HG03432 (cell line): ENCODE measurements around the gene ABCC10.

Source experiments
- ATAC-seq: cut with Tn5 transposase; IDR thresholded peaks from one replicate; pipeline ENCODE4 v1.9.1; 2021; ENCODE audit warnings: mild to moderate bottlenecking, moderate library complexity; ENCODE audit not compliant: unreplicated experiment

Gene ABCC10

DNA sequence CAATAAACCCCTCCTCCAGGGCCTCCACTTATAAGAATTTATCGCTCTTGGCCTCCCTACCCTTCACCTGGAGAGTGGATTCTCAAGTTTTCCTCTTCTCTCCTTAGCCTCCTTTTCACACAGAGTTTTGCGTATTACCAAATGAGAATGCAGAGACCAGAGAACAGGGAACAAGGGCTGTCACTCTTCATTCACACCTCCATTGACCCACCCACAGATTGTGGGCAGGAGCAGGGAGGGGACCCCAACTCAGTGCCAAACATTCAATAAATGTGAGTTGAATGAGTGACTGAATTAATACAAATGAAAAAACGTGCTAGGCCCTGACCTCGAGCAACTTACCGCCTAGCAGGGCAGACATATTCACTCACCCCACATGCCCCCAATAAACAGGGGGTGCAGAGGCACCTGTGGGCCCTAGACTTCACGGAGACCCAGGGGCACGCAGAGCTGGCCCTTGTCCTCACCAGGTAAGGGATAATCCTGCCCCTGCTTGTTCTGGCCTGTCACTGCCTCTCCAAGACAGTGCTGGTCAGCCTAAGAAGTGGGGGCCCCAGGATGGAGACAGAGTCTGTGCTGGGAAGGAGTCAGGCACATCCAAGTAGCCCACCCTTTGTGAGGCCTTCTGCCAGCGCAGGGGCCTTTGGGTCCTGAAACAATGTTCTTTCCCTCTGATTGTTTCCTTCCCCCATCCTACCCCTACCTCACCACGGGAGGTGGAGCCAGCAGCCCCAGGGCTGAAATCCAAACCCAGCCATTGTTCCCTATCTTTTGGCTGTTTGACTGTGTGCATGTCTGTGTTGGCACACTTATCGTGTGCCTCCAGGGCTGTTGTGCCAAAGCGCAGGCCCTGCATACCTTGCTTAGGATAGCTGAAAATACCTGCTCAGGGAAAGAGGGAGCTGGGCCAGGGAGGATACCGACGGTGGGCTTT, 41.7 kb downstream of the ABCC10 start:
- ATAC-seq = no peak

DNA sequence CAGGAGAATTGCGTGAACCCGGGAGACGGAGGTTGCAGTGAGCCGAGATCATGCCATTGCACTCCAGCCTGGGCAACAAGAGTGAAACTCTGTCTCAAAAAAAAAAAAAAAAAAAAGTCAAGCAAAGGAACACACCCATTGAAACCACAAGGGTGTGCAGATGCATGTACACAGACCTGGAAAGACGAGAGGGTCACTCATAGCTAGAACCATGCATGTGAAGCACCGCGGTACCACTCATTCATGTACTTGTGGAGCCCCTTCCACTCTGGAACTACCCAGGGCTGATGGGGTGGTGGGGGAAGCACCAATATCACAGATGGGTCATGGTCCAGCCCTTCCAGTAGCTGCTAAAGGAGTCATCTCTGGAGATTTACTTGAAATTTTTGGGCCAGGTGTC, 42.6 kb downstream of the ABCC10 start:
- no peak for ATAC-seq

DNA sequence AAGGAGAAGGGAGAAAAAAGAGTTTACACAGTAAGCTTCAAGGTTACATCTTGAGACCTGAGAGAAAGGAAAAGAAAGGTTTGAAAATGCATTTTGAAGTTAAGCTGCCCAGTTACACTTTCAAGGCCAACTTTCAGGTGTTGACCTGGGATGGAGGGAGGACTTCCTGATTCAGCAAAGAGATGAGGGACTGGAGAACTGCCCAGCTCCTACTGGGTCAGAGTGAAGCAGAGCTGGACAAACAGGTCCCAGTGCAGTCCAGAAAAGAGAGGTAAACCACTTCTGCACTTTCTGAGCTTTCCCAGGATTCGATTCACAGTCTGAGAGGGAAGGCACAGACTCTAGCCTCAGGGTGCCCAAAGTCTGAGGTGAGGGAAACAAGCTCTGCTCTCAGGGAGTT, 44.1 kb downstream of the ABCC10 start:
- no peak for ATAC-seq

DNA sequence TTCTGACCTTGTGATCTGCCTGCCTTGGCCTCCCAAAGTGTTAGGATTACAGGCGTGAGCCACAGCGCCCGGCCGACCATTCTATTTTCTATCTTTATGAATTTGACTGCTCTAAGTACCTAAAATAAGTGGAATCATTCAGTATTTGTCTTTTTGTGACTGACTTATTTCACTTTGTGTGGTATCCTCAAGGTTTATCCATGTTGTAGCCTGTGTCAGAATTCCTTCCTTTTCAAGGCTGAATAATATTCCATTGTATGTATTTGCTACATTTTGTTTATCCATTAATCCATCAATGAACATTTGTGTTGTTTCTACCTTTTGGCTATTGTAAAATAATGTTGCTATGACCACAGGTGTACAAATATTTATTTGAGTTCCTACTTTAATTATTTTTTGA, 45.2 kb downstream of the ABCC10 start:
- ATAC-seq = no peak

DNA sequence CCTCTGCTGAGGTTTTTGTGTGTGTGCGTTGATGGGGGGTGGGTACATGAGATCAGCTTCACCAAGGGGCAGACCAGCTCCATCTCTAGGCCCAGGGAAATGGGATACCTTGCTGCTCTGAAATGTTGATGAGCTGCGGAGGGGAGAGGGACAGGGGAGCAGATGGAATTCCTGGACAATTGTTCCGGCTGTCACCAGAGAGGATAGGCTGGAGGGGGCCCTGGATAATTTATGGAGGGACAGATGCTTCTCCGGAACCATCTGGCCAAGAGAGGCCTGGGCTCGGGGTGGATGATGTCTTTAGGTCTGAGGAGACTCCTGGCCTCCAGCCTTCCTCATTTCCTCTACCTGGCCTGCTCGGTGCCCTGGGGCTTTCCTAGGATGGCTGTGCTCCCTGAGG, 48.2 kb downstream of the ABCC10 start:
- ATAC-seq = no peak

DNA sequence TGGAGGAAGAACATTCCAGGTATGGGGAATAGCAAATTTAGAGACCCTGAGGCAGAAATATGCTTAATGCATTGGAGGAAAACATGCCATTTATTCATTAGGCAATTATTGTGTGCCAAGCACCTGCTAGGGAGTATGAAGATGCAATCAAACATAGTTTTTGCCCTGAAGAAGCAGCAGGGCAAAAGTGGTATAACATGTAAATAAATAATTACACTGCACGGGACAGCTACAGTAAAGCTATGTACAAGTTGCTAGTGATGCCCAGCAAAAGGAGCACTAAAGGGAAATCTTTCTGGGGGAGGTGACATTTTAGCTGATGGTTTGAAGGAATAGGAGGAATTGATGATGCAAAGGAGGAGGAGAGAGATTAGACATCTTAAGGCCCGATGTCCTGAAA, 49.4 kb downstream of the ABCC10 start:
- no peak for ATAC-seq

- ATAC-seq = peak; percentile 98
Measured at GRCh38 chr6:43477235-43478007, 50.1 kb downstream of the ABCC10 start, which contains the start of gene TJAP1. Gene TJAP1 (plus strand): TSS chr6:43477570. CDS start chr6:43499002, 21,432 bp downstream.

DNA sequence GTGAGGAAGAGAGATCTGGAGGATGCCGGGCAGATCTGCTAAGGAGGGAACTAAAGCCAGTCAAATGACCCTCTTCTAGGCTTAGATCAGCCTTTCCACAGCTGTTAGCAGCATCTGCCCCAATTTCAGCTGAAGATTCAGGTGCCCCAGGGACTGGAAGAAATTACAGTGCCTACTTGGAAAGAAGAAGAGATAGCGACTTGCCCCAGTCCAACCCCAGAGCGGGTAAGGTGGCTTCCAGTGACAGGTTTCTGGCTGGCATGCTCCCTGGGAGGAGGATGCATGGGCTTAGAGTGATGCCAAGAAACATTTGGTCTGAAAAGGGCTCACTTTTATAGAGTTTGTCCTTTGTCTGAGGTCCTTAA, 50.6 kb downstream of the ABCC10 start:
- ATAC-seq = no peak

DNA sequence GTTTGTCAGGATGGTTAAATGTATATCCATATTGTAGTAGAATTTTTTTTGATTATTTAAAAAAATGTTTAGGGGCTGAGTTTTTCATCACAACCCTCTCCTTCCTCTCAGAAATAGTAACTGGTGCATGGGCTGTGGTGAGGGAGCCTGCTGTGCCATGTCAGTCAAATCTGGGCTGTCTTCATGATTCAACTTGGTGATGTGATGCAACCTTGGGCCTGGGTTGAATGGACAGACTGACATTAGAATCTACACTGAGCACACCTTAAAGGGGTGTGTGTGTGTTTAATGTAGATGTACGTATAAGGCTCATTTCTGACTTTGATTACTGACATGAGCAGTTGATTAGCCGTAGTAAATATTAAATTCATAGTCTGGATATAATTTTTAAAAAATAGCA, 53.7 kb downstream of the ABCC10 start:
- no peak for ATAC-seq

- ATAC-seq = no peak
Measured at GRCh38 chr6:43481591-43482236, 54.4 kb downstream of the ABCC10 start.

- no peak for ATAC-seq
Measured at GRCh38 chr6:43488667-43489276, 61.4 kb downstream of the ABCC10 start.

DNA sequence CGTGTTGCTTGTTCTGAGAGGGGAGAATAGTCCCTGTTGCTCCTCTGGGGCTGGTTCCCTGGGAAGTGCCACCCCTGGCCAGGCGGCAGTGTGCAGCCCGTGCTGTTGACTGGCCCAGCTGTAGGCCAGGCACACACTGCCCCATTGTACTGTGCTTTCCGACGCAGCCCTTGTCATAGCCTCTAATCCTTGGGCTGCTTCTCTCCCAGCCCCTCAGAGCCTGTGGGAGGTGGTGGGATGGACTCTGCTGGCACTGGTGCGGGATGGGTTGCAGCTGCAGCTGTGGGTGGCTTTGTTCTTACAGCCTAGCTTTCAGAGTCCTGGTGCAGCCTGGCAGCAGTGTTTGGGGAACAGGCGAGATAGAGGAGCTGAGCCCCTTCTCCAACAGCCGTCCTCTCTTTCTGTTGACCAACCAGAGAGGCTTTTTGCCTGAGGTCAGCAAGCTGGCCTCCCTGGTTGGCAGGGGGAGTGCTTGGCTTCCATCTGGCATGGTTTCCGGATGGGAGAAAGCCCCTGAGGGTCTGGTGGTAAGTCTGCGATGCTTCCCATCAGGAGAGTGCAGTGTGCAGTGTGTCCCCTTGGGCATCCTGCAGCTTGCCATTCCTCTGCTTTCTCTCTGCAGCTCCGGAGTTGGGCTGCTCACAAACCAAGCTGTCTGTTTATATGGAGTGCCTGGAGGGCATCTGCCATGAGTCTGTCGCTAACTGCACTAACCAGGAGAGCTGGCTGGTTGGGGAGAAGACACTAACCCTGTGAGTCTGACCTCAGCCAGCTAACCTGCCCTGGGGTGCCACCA, 62.1 kb downstream of the ABCC10 start:
- no peak for ATAC-seq

DNA sequence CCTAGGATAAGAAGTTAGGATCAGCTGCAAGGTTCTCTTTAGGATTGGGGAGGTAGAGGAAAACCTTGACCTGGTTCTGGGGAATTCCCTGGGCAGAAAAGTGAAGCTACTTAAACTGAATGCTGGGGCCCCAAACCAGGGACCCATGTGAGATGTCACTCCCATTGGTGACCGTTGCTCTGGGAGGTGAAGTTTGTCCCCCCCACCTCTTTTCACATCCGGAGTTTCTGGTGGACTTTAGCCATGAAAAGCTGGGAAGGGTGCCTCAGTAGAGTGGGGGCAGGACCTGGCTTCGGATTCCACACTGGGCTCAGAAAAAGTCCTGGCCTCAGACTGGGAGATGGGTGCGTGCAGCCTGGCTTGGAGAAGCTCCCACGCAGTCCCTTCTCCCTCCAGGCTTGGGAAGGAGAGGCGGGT, 63.2 kb downstream of the ABCC10 start:
- no peak for ATAC-seq

GRCh38 chr6:43491750-43492661, 64.7 kb downstream of the ABCC10 start:
- no peak for ATAC-seq

DNA sequence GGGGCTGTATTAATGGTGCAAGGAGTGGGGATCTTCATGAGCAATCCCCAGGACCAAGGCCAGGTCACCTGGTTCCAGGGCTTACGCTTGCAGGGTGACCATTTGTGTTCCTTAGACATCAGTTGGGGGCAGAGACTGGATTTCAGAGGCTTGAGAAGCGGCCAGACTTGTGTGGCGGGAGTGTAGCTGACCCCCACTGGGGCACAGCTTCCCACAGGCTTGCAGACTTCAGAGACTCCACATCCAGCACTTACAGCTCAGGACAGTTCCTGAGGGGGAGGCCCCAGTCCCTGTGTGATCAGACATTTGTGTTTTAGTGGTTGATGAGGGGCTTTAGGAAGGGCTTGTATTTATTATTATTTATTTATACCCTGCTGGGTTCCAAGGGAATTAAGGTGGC, 65.3 kb downstream of the ABCC10 start:
- no peak for ATAC-seq

- no peak for ATAC-seq
Measured at GRCh38 chr6:43493230-43493629, 65.9 kb downstream of the ABCC10 start.

DNA sequence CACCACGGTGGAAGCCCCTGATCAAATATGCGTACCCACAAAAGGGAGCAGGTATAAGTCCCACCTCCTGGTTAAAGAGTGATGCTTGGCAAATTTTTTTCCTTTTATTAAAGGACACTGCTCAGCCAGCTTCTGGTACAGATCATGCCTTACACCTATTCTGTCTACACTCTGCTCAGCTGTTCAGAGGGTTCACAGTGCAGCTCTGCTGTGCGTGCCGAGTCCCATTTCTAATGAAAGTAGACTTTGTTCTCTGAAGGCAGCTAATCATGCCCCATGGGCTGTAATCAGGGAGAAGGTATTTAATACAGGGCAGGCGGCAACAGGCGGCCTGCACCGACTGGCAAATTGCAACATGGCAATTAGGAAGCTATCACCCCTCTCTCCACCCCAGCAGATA, 66.5 kb downstream of the ABCC10 start:
- ATAC-seq = no peak

GRCh38 chr6:43494321-43494720, 67.0 kb downstream of the ABCC10 start:
- no peak for ATAC-seq

DNA sequence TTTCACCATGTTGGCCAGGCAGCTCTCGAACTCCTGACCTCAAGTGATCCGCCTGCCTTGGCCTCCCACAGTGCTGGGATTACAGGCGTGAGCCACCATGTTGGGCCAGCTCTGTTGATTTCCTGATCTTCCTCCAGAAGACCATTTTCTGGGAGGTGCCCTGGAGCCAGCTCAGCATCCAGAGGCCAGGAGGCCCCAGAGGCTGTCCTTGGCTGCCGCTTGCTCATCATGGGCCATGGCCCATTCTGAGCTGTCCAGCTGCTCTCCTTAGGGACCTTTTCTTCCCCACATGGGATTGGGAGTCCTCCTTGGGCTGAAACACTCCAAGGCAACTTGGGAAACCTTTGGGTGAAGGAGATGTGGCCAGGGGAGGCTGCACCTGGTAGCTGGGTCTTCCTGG, 67.4 kb downstream of the ABCC10 start:
- no peak for ATAC-seq
